Measurements from ENCODE around the gene ACTR6. TPM values are rescaled to one million over a fixed set of nuclear protein-coding genes. Genes with fewer than 3 reads are reported as not detected.

The ACTR6 gene
- 18.7 TPM for total RNA-seq
- long read RNA-seq, transcript ACTR6-201 (11 exons, 2,464 nt), result major isoform, 16 of 17 reads
- long read RNA-seq, partial matches to known transcripts, result 0 of 17 reads
- long read RNA-seq, other reads (novel, unspliced or antisense), result 1 of 17 reads

GRCh38 chr12:100200463-100201181 is at the start of gene ACTR6:
Gene ACTR6, plus strand, starts transcription at chr12:100200815. Its CDS starts 37 bp downstream, at chr12:100200852.
- ATAC-seq (ENCODE audit: poor library complexity) (peak; percentile 99), DNase-seq (peak; percentile 98)
- intact Hi-C loops (cut with DNase I), result loop anchor here (5.0 kb wide), 1 partner anchor 48 kb away; no protein-coding TSS in a partner anchor

GRCh38 chr12:100151769-100152168 is 48.8 kb upstream of the ACTR6 start:
- intact Hi-C loops (cut with DNase I), result loop anchor here (5.0 kb wide), 1 partner anchor 51 kb away; the partner anchor contains the start of gene ACTR6
- ATAC-seq (ENCODE audit: poor library complexity), result no peak

GRCh38 chr12:100153131-100153530 is 47.5 kb upstream of the ACTR6 start:
- ATAC-seq (ENCODE audit: poor library complexity) (no peak), DNase-seq (no peak)
- intact Hi-C loops (cut with DNase I), result loop anchor here (5.0 kb wide), 1 partner anchor 49 kb away; the partner anchor contains the start of gene ACTR6

More at GRCh38 chr12:100151769-100152168, 48.8 kb upstream of the ACTR6 start:
- DNase-seq, result no peak

- intact Hi-C loops (cut with DNase I), result loop anchor here (5.0 kb wide), 1 partner anchor 48 kb away; the partner anchor contains the start of gene ACTR6
- ATAC-seq (ENCODE audit: poor library complexity), result peak; percentile 69
Observed at GRCh38 chr12:100154474-100155247, 46.0 kb upstream of the ACTR6 start.

GRCh38 chr12:100156731-100157426 is 43.7 kb upstream of the ACTR6 start:
- DNase-seq (no peak), ATAC-seq (ENCODE audit: poor library complexity) (no peak)
- intact Hi-C loops (cut with DNase I), result no loop called here

More at GRCh38 chr12:100154474-100155247, 46.0 kb upstream of the ACTR6 start:
- peak; percentile 88 for DNase-seq

- intact Hi-C loops (cut with DNase I), result no loop called here
- DNase-seq, result no peak
- ATAC-seq (ENCODE audit: poor library complexity), result no peak
Observed at GRCh38 chr12:100157427-100157821, 43.2 kb upstream of the ACTR6 start.

GRCh38 chr12:100158535-100158934 is 42.1 kb upstream of the ACTR6 start:
- intact Hi-C loops (cut with DNase I), result no loop called here
- DNase-seq, result no peak
- no peak for ATAC-seq (ENCODE audit: poor library complexity)

- no peak for ATAC-seq (ENCODE audit: poor library complexity)
- intact Hi-C loops (cut with DNase I), result no loop called here
- no peak for DNase-seq
Observed at GRCh38 chr12:100159391-100160104, 41.1 kb upstream of the ACTR6 start.

GRCh38 chr12:100163416-100164152 is 37.0 kb upstream of the ACTR6 start:
- ATAC-seq (ENCODE audit: poor library complexity) (peak; percentile 100), DNase-seq (peak; percentile 89)
- intact Hi-C loops (cut with DNase I), result no loop called here

- intact Hi-C loops (cut with DNase I), result no loop called here
- no peak for DNase-seq
- ATAC-seq (ENCODE audit: poor library complexity), result no peak
Observed at GRCh38 chr12:100164153-100164704, 36.4 kb upstream of the ACTR6 start.

- no peak for ATAC-seq (ENCODE audit: poor library complexity)
- DNase-seq, result no peak
- intact Hi-C loops (cut with DNase I), result no loop called here
Observed at GRCh38 chr12:100165356-100165755, 35.3 kb upstream of the ACTR6 start.

GRCh38 chr12:100166232-100166631 is 34.4 kb upstream of the ACTR6 start:
- no peak for DNase-seq
- ATAC-seq (ENCODE audit: poor library complexity), result no peak
- intact Hi-C loops (cut with DNase I), result no loop called here

- no peak for ATAC-seq (ENCODE audit: poor library complexity)
- intact Hi-C loops (cut with DNase I), result no loop called here
- no peak for DNase-seq
Observed at GRCh38 chr12:100168562-100168961, 32.1 kb upstream of the ACTR6 start.

- intact Hi-C loops (cut with DNase I), result no loop called here
- no peak for DNase-seq
- no peak for ATAC-seq (ENCODE audit: poor library complexity)
Observed at GRCh38 chr12:100169345-100169744, 31.3 kb upstream of the ACTR6 start.

- no peak for ATAC-seq (ENCODE audit: poor library complexity)
Observed at GRCh38 chr12:100170313-100170858, 30.2 kb upstream of the ACTR6 start.

GRCh38 chr12:100171248-100171647 is 29.4 kb upstream of the ACTR6 start:
- DNase-seq, result no peak
- no peak for ATAC-seq (ENCODE audit: poor library complexity)
- intact Hi-C loops (cut with DNase I), result no loop called here

More at GRCh38 chr12:100170313-100170858, 30.2 kb upstream of the ACTR6 start:
- intact Hi-C loops (cut with DNase I), result no loop called here
- DNase-seq, result no peak

- intact Hi-C loops (cut with DNase I), result no loop called here
- no peak for ATAC-seq (ENCODE audit: poor library complexity)
- DNase-seq, result no peak
Observed at GRCh38 chr12:100173111-100173510, 27.5 kb upstream of the ACTR6 start.

Data from Right ventricle myocardium superior (tissue), 1 donor.